Endodermal cell (in vitro differentiated cells): Measurements from ENCODE around the gene MALT1. TPM values are rescaled to one million over a fixed set of nuclear protein-coding genes. Genes with fewer than 3 reads are reported as not detected.

ENCODE experiments used
- DNase-seq: peaks from one replicate; pipeline ENCODE4 v3.0.0-alpha.2; 2017
- H3K27ac ChIP-seq: 2 replicates; pipeline ENCODE4 v1.5.1; 2013; ENCODE audit warnings: mild to moderate bottlenecking, low read depth, low read length, moderate library complexity
- H3K27me3 ChIP-seq: 2 replicates; pipeline ENCODE4 v1.6.1; 2013; ENCODE audit warnings: mild to moderate bottlenecking, low read length, moderate library complexity; ENCODE audit not compliant: insufficient read depth, control insufficient read depth, poor library complexity, severe bottlenecking
- H3K36me3 ChIP-seq: 2 replicates; pipeline ENCODE4 v1.7.0; 2013; ENCODE audit warnings: mild to moderate bottlenecking, low read length, moderate library complexity; ENCODE audit not compliant: control insufficient read depth, insufficient read depth
- H3K4me1 ChIP-seq: one replicate; pipeline ENCODE4 v1.7.0; 2013; ENCODE audit warnings: low read length; ENCODE audit not compliant: control insufficient read depth, insufficient read depth
- H3K4me3 ChIP-seq: 2 replicates; pipeline ENCODE4 v1.5.1; 2013; ENCODE audit warnings: mild to moderate bottlenecking, low read length, moderate library complexity
- H3K9ac ChIP-seq: 2 replicates; pipeline ENCODE4 v1.6.1; 2013; ENCODE audit warnings: mild to moderate bottlenecking, low read length, moderate library complexity; ENCODE audit not compliant: poor library complexity, severe bottlenecking; ENCODE audit errors: extremely low read depth
- H3K9me3 ChIP-seq: 2 replicates; pipeline ENCODE4 v1.6.1; 2013; ENCODE audit warnings: mild to moderate bottlenecking, low read length, moderate library complexity; ENCODE audit not compliant: control insufficient read depth
- H3K27ac Mint-ChIP-seq: 2 replicates; pipeline ENCODE4 v1.8.0; 2020; ENCODE audit warnings: mixed read lengths
- H3K27me3 Mint-ChIP-seq: 2 replicates; pipeline ENCODE4 v1.8.0; 2021; ENCODE audit warnings: mild to moderate bottlenecking, mixed read lengths; ENCODE audit not compliant: insufficient read depth
- H3K36me3 Mint-ChIP-seq: 2 replicates; pipeline ENCODE4 v1.8.0; 2020; ENCODE audit warnings: low read depth, mixed read lengths
- H3K4me1 Mint-ChIP-seq: 2 replicates; pipeline ENCODE4 v1.8.0; 2020; ENCODE audit warnings: mixed read lengths
- H3K4me3 Mint-ChIP-seq: 2 replicates; pipeline ENCODE4 v1.8.0; 2020; ENCODE audit warnings: mild to moderate bottlenecking, moderate library complexity, mixed read lengths
- H3K9me3 Mint-ChIP-seq: 2 replicates; pipeline ENCODE4 v1.8.0; 2020; ENCODE audit warnings: mild to moderate bottlenecking, mixed read lengths
- WGBS, 2 experiments: methylation state at CpG; one replicate each; pipeline versions ENCODE4 v1.1.5 to v1.1.7; 2013; ENCODE audit warnings: missing lambda C conversion rate in 2 of 2, mixed read lengths in 1 of 2; ENCODE audit not compliant: insufficient coverage in 1 of 2, insufficient read length in 1 of 2; 5-methylcytosine and 5-hydroxymethylcytosine counted together
- total RNA-seq, 2 donors: library from RNA; stranded (reverse); fragmentation: NEBNext Ultra II Directional in 1 of 2; extraction: Animal tissue kit (Norgen Biotek cat#: 25700) in 1 of 2; gene quantifications; 2 replicates in 1 of 2; 3 replicates in 1 of 2; pipeline ENCODE4 v1.2.1, GENCODE V29; 2021
- TF ChIP-seq, protein P1 (sequence below): fragments of 200-600 bp; sonication (generic); conservative IDR thresholded peaks from 2 replicates; pipeline ENCODE4 v1.5.0; 2021; ENCODE audit warnings: antibody characterized with exemption, mild to moderate bottlenecking

The MALT1 gene
- total RNA-seq, 2 donors from 2014 or later, result 14.0 to 22.1 TPM

DNA sequence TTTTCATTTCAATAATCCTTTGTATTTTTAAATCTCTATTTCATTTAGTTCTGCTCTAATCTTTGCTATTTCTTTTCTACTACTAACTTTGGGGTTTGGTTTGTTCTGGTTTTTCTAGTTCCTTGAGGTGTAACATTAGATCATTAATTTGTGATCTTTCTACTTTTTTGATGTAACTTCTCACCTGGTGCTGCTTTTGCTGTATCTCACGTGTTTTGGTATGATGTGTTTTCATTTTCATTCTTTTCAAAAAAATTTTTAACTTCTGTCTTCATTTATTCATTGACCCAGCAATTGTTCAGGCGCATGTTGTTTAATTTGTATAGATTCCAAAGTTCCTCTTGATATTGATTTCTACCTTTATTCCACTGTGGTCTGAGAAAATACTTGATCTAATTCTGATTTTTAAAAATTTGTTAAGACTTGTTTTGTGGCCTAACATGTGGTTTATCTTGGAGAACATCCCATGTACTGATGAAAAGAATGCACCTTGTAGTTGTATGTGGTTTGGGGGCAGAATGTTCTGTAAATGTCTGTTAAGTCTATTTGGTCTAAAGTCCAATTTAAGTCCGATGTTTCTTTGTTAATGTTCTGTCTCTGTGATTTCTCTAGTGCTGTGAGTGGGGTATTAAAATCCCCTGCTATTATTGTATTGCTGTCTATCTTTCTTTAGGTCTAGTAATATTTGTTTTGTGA is 17.3 kb upstream of the MALT1 start:
- TF ChIP-seq, protein P1, sequence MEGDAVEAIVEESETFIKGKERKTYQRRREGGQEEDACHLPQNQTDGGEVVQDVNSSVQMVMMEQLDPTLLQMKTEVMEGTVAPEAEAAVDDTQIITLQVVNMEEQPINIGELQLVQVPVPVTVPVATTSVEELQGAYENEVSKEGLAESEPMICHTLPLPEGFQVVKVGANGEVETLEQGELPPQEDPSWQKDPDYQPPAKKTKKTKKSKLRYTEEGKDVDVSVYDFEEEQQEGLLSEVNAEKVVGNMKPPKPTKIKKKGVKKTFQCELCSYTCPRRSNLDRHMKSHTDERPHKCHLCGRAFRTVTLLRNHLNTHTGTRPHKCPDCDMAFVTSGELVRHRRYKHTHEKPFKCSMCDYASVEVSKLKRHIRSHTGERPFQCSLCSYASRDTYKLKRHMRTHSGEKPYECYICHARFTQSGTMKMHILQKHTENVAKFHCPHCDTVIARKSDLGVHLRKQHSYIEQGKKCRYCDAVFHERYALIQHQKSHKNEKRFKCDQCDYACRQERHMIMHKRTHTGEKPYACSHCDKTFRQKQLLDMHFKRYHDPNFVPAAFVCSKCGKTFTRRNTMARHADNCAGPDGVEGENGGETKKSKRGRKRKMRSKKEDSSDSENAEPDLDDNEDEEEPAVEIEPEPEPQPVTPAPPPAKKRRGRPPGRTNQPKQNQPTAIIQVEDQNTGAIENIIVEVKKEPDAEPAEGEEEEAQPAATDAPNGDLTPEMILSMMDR, result no peak
- Mint-ChIP-seq H3K4me3 (no peak overlapping the region), H3K9me3 (peaks cover 2% of the 10 kb centered on the region), H3K27ac (no peak overlapping the region), H3K4me1 (no peaks in the 10 kb centered on the region), H3K27me3 (no peaks in the 10 kb centered on the region), H3K36me3 (no peaks in the 10 kb centered on the region)
- no peaks in the 10 kb centered on the region for H3K27me3 ChIP-seq
- WGBS, 2 experiments, result 68% methylated on average over 3 of the region's 3 CpGs; no CpG with 5 or more reads in 1 of the 2 experiments
- no peaks in the 10 kb centered on the region for H3K36me3 ChIP-seq
- no peaks in the 10 kb centered on the region for H3K4me1 ChIP-seq
- H3K4me3 ChIP-seq, result no peak overlapping the region
- DNase-seq, result no peak
- H3K9ac ChIP-seq, result no peak overlapping the region
- peaks cover 13% of the 10 kb centered on the region for H3K9me3 ChIP-seq
- no peak overlapping the region for H3K27ac ChIP-seq

DNA sequence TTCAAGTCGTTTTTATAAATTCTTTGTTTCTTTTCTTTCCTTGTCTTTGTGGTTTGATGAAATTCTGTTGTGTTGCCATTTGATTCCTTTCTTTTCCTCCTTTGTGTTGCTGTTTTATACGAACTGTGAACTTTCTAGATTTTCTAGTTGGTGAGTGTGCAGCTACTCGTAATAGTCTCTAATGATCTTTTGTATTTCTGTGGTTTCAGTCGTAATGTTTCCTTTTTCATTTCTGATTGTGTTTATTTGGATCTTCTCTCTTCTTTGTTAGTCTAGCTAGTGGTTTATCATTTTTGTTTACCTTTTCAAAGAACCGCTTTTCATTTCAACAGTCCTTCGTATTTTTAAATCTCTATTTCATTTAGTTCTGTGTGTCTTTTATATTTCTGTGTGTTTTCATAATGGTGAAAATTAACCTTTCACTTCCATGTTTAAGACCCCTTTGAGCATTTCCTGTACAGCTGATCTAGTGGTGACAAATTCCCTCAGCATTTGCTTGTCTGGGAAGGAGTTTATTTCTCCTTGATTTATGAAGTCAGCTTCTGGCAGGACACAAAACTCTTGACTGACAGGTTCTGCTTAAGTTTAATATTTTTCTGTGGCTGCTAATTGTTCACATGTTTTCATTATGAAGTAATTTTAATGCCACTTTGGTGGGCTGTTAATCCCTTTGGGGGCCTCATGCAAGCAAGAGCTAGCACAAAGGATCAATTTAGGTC is 16.2 kb upstream of the MALT1 start:
- Mint-ChIP-seq H3K27me3 (no peaks in the 10 kb centered on the region), H3K36me3 (no peaks in the 10 kb centered on the region), H3K27ac (no peak overlapping the region), H3K9me3 (peaks cover 2% of the 10 kb centered on the region), H3K4me1 (no peaks in the 10 kb centered on the region), H3K4me3 (no peak overlapping the region)
- H3K9ac ChIP-seq, result no peak overlapping the region
- H3K9me3 ChIP-seq, result peaks cover 13% of the 10 kb centered on the region
- TF ChIP-seq, protein P1, result no peak
- WGBS, 2 experiments, result 77 to 92% methylated on average over 3 to 4 of the region's 6 CpGs
- no peak for DNase-seq
- H3K4me3 ChIP-seq, result no peak overlapping the region
- H3K27ac ChIP-seq, result no peak overlapping the region
- no peaks in the 10 kb centered on the region for H3K36me3 ChIP-seq
- H3K4me1 ChIP-seq, result no peaks in the 10 kb centered on the region
- no peaks in the 10 kb centered on the region for H3K27me3 ChIP-seq

DNA sequence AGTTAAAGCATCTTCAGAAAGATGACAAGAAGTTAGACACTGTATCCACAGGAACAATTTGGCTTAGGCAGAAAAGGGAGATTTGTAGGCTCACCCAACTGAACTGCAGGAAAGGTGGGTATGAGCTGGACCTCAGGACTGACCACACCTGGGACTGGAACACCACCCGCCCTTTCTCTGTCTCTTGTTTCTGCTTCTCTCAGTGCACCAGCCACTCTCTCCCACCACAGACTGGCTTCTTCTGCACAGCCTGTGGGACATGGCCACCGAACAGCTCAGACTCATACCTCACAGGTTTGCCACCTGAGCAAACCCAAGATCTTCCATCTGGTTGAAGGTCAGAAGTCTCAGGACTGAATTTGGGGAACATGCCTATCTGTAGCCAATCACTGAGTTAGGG is 14.2 kb upstream of the MALT1 start:
- 89 to 100% methylated on average over 1 to 2 of the region's 2 CpGs for WGBS, 2 experiments
- H3K4me1 Mint-ChIP-seq, result no peaks in the 10 kb centered on the region
- DNase-seq, result no peak
- no peak overlapping the region for H3K27ac Mint-ChIP-seq
- Histone ChIP-seq H3K9me3 (peaks cover 13% of the 10 kb centered on the region), H3K27ac (no peak overlapping the region), H3K27me3 (no peaks in the 10 kb centered on the region), H3K9ac (no peak overlapping the region), H3K36me3 (no peaks in the 10 kb centered on the region), H3K4me1 (no peaks in the 10 kb centered on the region), H3K4me3 (no peak overlapping the region)
- TF ChIP-seq, protein P1, result no peak
- peaks cover 2% of the 10 kb centered on the region for H3K9me3 Mint-ChIP-seq
- no peaks in the 10 kb centered on the region for H3K36me3 Mint-ChIP-seq
- no peaks in the 10 kb centered on the region for H3K27me3 Mint-ChIP-seq
- H3K4me3 Mint-ChIP-seq, result no peak overlapping the region
